Activated naive CD8-positive, alpha-beta T cell (primary cell): ENCODE results near the gene TNRC6B.
A peak's percentile ranks its signal among the peaks of the same experiment; 100 is the strongest.
"Not testable (repeated sequence)": the region's sequence is repeated elsewhere in the genome, so short reads cannot be mapped to it uniquely, and the experiment has no call there.

ENCODE experiments used
- H3K27ac Mint-ChIP-seq: one replicate; pipeline ENCODE4 v1.8.0; 2021; ENCODE audit warnings: mixed read lengths
- H3K27me3 Mint-ChIP-seq: one replicate; pipeline ENCODE4 v1.8.0; 2021; ENCODE audit warnings: mixed read lengths
- H3K36me3 Mint-ChIP-seq: one replicate; pipeline ENCODE4 v1.8.0; 2021; ENCODE audit warnings: mixed read lengths
- H3K4me1 Mint-ChIP-seq: one replicate; pipeline ENCODE4 v1.8.0; 2021; ENCODE audit warnings: low read depth, mixed read lengths
- H3K4me3 Mint-ChIP-seq: one replicate; pipeline ENCODE4 v1.8.0; 2021; ENCODE audit warnings: mild to moderate bottlenecking, mixed read lengths
- H3K9me3 Mint-ChIP-seq: one replicate; pipeline ENCODE4 v1.8.0; 2021; ENCODE audit warnings: low read depth, mixed read lengths

TNRC6B gene

GRCh38 chr22:40196628-40197360 is 19.1 kb downstream of the TNRC6B start:
- H3K4me3 Mint-ChIP-seq: peak overlapping the region; percentile 64
- H3K9me3 Mint-ChIP-seq: no peaks in the 10 kb centered on the region
- H3K36me3 Mint-ChIP-seq: no peaks in the 10 kb centered on the region
- H3K4me1 Mint-ChIP-seq: peaks cover 81% of the 10 kb centered on the region
- H3K27me3 Mint-ChIP-seq: no peaks in the 10 kb centered on the region
- H3K27ac Mint-ChIP-seq: peak overlapping the region; percentile 91

GRCh38 chr22:40197421-40197820 is 19.7 kb downstream of the TNRC6B start:
- H3K36me3 Mint-ChIP-seq, H3K9me3 Mint-ChIP-seq, H3K27me3 Mint-ChIP-seq: not testable (repeated sequence)
- Mint-ChIP-seq H3K4me3 (peak overlapping the region; percentile 64), H3K4me1 (peaks cover 81% of the 10 kb centered on the region), H3K27ac (peak overlapping the region; percentile 91)

GRCh38 chr22:40198733-40199132 is 21.0 kb downstream of the TNRC6B start:
- peak overlapping the region; percentile 70 for H3K27ac Mint-ChIP-seq
- no peak overlapping the region for H3K4me3 Mint-ChIP-seq
- H3K4me1 Mint-ChIP-seq: peaks cover 81% of the 10 kb centered on the region

GRCh38 chr22:40199223-40199622 is 21.5 kb downstream of the TNRC6B start:
- H3K27ac Mint-ChIP-seq: peak overlapping the region; percentile 70
- no peaks in the 10 kb centered on the region for H3K27me3 Mint-ChIP-seq
- H3K4me3 Mint-ChIP-seq: no peak overlapping the region
- no peaks in the 10 kb centered on the region for H3K9me3 Mint-ChIP-seq
- H3K36me3 Mint-ChIP-seq: no peaks in the 10 kb centered on the region
- peaks cover 81% of the 10 kb centered on the region for H3K4me1 Mint-ChIP-seq

More at GRCh38 chr22:40198733-40199132, 21.0 kb downstream of the TNRC6B start:
- Mint-ChIP-seq H3K9me3 (no peaks in the 10 kb centered on the region), H3K27me3 (no peaks in the 10 kb centered on the region), H3K36me3 (no peaks in the 10 kb centered on the region)

GRCh38 chr22:40199852-40200251 is 22.1 kb downstream of the TNRC6B start:
- Mint-ChIP-seq H3K27ac (peak overlapping the region; percentile 70), H3K9me3 (no peaks in the 10 kb centered on the region), H3K36me3 (no peaks in the 10 kb centered on the region), H3K27me3 (no peaks in the 10 kb centered on the region), H3K4me1 (peaks cover 82% of the 10 kb centered on the region), H3K4me3 (no peak overlapping the region)

- Mint-ChIP-seq H3K4me3 (no peak overlapping the region), H3K36me3 (no peaks in the 10 kb centered on the region), H3K9me3 (no peaks in the 10 kb centered on the region), H3K4me1 (peaks cover 79% of the 10 kb centered on the region), H3K27me3 (no peaks in the 10 kb centered on the region), H3K27ac (peak overlapping the region; percentile 87)
Measured at GRCh38 chr22:40200795-40201530, 23.2 kb downstream of the TNRC6B start.

- H3K4me1 Mint-ChIP-seq: peaks cover 67% of the 10 kb centered on the region
- H3K9me3 Mint-ChIP-seq: no peaks in the 10 kb centered on the region
- H3K27me3 Mint-ChIP-seq: no peaks in the 10 kb centered on the region
- H3K27ac Mint-ChIP-seq: peak overlapping the region; percentile 95
- no peak overlapping the region for H3K4me3 Mint-ChIP-seq
- no peaks in the 10 kb centered on the region for H3K36me3 Mint-ChIP-seq
Measured at GRCh38 chr22:40202225-40202944, 24.7 kb downstream of the TNRC6B start.

- H3K36me3 Mint-ChIP-seq: no peaks in the 10 kb centered on the region
- peak overlapping the region; percentile 66 for H3K4me3 Mint-ChIP-seq
- H3K27ac Mint-ChIP-seq: peak overlapping the region; percentile 95
- H3K27me3 Mint-ChIP-seq: no peaks in the 10 kb centered on the region
- H3K9me3 Mint-ChIP-seq: no peaks in the 10 kb centered on the region
- H3K4me1 Mint-ChIP-seq: peaks cover 68% of the 10 kb centered on the region
Measured at GRCh38 chr22:40203572-40203971, 25.8 kb downstream of the TNRC6B start.

GRCh38 chr22:40204321-40205116 is 26.8 kb downstream of the TNRC6B start:
- no peaks in the 10 kb centered on the region for H3K36me3 Mint-ChIP-seq
- peaks cover 67% of the 10 kb centered on the region for H3K4me1 Mint-ChIP-seq
- no peak overlapping the region for H3K4me3 Mint-ChIP-seq
- no peaks in the 10 kb centered on the region for H3K9me3 Mint-ChIP-seq
- H3K27me3 Mint-ChIP-seq: no peaks in the 10 kb centered on the region
- H3K27ac Mint-ChIP-seq: peak overlapping the region; percentile 95

- no peak overlapping the region for H3K4me3 Mint-ChIP-seq
- no peaks in the 10 kb centered on the region for H3K27me3 Mint-ChIP-seq
- H3K36me3 Mint-ChIP-seq: no peaks in the 10 kb centered on the region
- H3K4me1 Mint-ChIP-seq: peaks cover 75% of the 10 kb centered on the region
- H3K9me3 Mint-ChIP-seq: no peaks in the 10 kb centered on the region
- H3K27ac Mint-ChIP-seq: peak overlapping the region; percentile 2
Measured at GRCh38 chr22:40206561-40206960, 28.8 kb downstream of the TNRC6B start.

- Mint-ChIP-seq H3K27ac (peak overlapping the region; percentile 87), H3K27me3 (no peaks in the 10 kb centered on the region), H3K36me3 (no peaks in the 10 kb centered on the region), H3K9me3 (no peaks in the 10 kb centered on the region), H3K4me1 (peaks cover 73% of the 10 kb centered on the region), H3K4me3 (peak overlapping the region; percentile 50)
Measured at GRCh38 chr22:40210818-40211217, 33.1 kb downstream of the TNRC6B start.

- Mint-ChIP-seq H3K4me1 (peaks cover 80% of the 10 kb centered on the region), H3K27me3 (no peaks in the 10 kb centered on the region), H3K4me3 (no peak overlapping the region), H3K9me3 (no peaks in the 10 kb centered on the region), H3K27ac (peak overlapping the region; percentile 87), H3K36me3 (no peaks in the 10 kb centered on the region)
Measured at GRCh38 chr22:40211476-40212054, 33.8 kb downstream of the TNRC6B start.

- Mint-ChIP-seq H3K27me3 (no peaks in the 10 kb centered on the region), H3K36me3 (no peaks in the 10 kb centered on the region), H3K9me3 (no peaks in the 10 kb centered on the region), H3K4me3 (no peak overlapping the region), H3K4me1 (peaks cover 86% of the 10 kb centered on the region), H3K27ac (peak overlapping the region; percentile 87)
Measured at GRCh38 chr22:40212121-40212520, 34.4 kb downstream of the TNRC6B start.

- Mint-ChIP-seq H3K36me3 (no peaks in the 10 kb centered on the region), H3K4me1 (peaks cover 86% of the 10 kb centered on the region), H3K9me3 (no peaks in the 10 kb centered on the region), H3K4me3 (peak overlapping the region; percentile 21), H3K27me3 (no peaks in the 10 kb centered on the region), H3K27ac (peak overlapping the region; percentile 59)
Measured at GRCh38 chr22:40213478-40213877, 35.8 kb downstream of the TNRC6B start.
